CD14-positive monocyte (primary cell): ENCODE data around the gene DIAPH2. TPM values are rescaled to one million over a fixed set of nuclear protein-coding genes. Genes with fewer than 3 reads are reported as not detected.
A peak's percentile ranks its signal among the peaks of the same experiment; 100 is the strongest.

Source experiments
- DNase-seq, 3 donors: peaks; one replicate each; pipeline ENCODE4 v3.0.0-alpha.2; 2011 to 2022
- H2AFZ ChIP-seq: 2 replicates; pipeline ENCODE4 v1.6.0; 2012; ENCODE audit warnings: mild to moderate bottlenecking, low read depth, low read length, inconsistent platforms; ENCODE audit not compliant: insufficient read depth, poor library complexity, severe bottlenecking
- H3K27ac ChIP-seq, 2 donors: 1 replicate in 1 of 2; 2 replicates in 1 of 2; pipeline ENCODE4 v1.5.1; 2012 to 2013; ENCODE audit warnings: low read length in 2 of 2, control low read depth in 1 of 2, inconsistent platforms in 1 of 2, low read depth in 1 of 2, mild to moderate bottlenecking in 1 of 2
- H3K27me3 ChIP-seq, 2 donors: one replicate each; pipeline versions ENCODE4 v1.6.0 to v1.6.1; 2011 to 2013; ENCODE audit warnings: low read length in 2 of 2; ENCODE audit not compliant: control insufficient read depth in 2 of 2, insufficient read depth in 2 of 2
- H3K36me3 ChIP-seq, 2 donors: replicated peaks in 1 of 2; 1 replicate in 1 of 2; 2 replicates in 1 of 2; pipeline versions ENCODE4 v1.5.1 to v1.6.1; 2012 to 2013; ENCODE audit warnings: low read length in 2 of 2, control low read depth in 1 of 2, inconsistent platforms in 1 of 2, mild to moderate bottlenecking in 1 of 2; ENCODE audit not compliant: insufficient read depth in 2 of 2, control insufficient read depth in 1 of 2
- H3K4me1 ChIP-seq, 2 donors: 1 replicate in 1 of 2; 2 replicates in 1 of 2; pipeline versions ENCODE4 v1.5.1 to v1.6.1; 2012 to 2013; ENCODE audit warnings: low read length in 2 of 2, control low read depth in 1 of 2, inconsistent platforms in 1 of 2, mild to moderate bottlenecking in 1 of 2, moderate library complexity in 1 of 2; ENCODE audit not compliant: insufficient read depth in 2 of 2, control insufficient read depth in 1 of 2
- H3K4me2 ChIP-seq: replicated peaks from 2 replicates; pipeline ENCODE3; 2012; ENCODE audit warnings: low read length, moderate library complexity, mild to moderate bottlenecking; ENCODE audit not compliant: poor library complexity, severe bottlenecking; ENCODE audit errors: extremely low read depth
- H3K4me3 ChIP-seq, 3 experiments: fragments of 200-600 bp in 1 of 3; sonication (generic) in 1 of 3; replicated peaks in 1 of 3; 1 replicate in 2 of 3; 2 replicates in 1 of 3; pipeline ENCODE4 v1.5.1; 2011 to 2013; ENCODE audit warnings: low read length in 3 of 3, mild to moderate bottlenecking in 3 of 3, control low read depth in 2 of 3, low read depth in 2 of 3, inconsistent platforms in 1 of 3, moderate library complexity in 1 of 3
- H3K79me2 ChIP-seq: 2 replicates; pipeline ENCODE4 v1.6.0; 2012; ENCODE audit warnings: mild to moderate bottlenecking, control low read depth, inconsistent platforms, low read length, moderate library complexity; ENCODE audit not compliant: insufficient read depth
- H3K9ac ChIP-seq: 2 replicates; pipeline ENCODE4 v1.6.0; 2017; ENCODE audit warnings: low read length, mild to moderate bottlenecking; ENCODE audit not compliant: insufficient read depth, poor library complexity, severe bottlenecking
- H3K9me3 ChIP-seq, 2 donors: replicated peaks in 1 of 2; 1 replicate in 1 of 2; 2 replicates in 1 of 2; pipeline versions ENCODE4 v1.5.1 to v1.6.1; 2012 to 2013; ENCODE audit warnings: low read length in 2 of 2, control low read depth in 1 of 2; ENCODE audit not compliant: control insufficient read depth in 1 of 2, insufficient read depth in 1 of 2
- H4K20me1 ChIP-seq: 2 replicates; pipeline ENCODE4 v1.6.0; 2012; ENCODE audit warnings: mild to moderate bottlenecking, low read length, control low read depth, moderate library complexity; ENCODE audit not compliant: insufficient read depth
- H3K27ac Mint-ChIP-seq, 7 donors: one replicate each; pipeline ENCODE4 v1.8.0; 2020; ENCODE audit warnings: mild to moderate bottlenecking in 7 of 7, mixed read lengths in 7 of 7, moderate library complexity in 6 of 7, inconsistent platforms in 2 of 7
- H3K27me3 Mint-ChIP-seq, 3 donors: one replicate each; pipeline ENCODE4 v1.8.0; 2021 to 2022; ENCODE audit warnings: low read depth in 3 of 3, mild to moderate bottlenecking in 3 of 3, mixed read lengths in 3 of 3, moderate library complexity in 3 of 3, inconsistent platforms in 1 of 3
- H3K36me3 Mint-ChIP-seq, 2 donors: one replicate each; pipeline ENCODE4 v1.8.0; 2020; ENCODE audit warnings: mixed read lengths in 2 of 2, inconsistent platforms in 1 of 2, mild to moderate bottlenecking in 1 of 2
- H3K4me1 Mint-ChIP-seq: one replicate; pipeline ENCODE4 v1.8.0; 2020; ENCODE audit warnings: mild to moderate bottlenecking, mixed read lengths
- H3K4me3 Mint-ChIP-seq, 2 donors: one replicate each; pipeline ENCODE4 v1.8.0; 2020; ENCODE audit warnings: mild to moderate bottlenecking in 2 of 2, mixed read lengths in 2 of 2, moderate library complexity in 1 of 2
- H3K9me3 Mint-ChIP-seq, 7 donors: one replicate each; pipeline ENCODE4 v1.8.0; 2020 to 2022; ENCODE audit warnings: mixed read lengths in 7 of 7, mild to moderate bottlenecking in 6 of 7, moderate library complexity in 6 of 7, inconsistent platforms in 2 of 7
- intact Hi-C, 2 donors: fragments of 100-400 bp; cut with micrococcal nuclease; formaldehyde crosslinking; loops; one replicate each; pipeline versions ENCODE4 v1.15.0 to v1.15.1; 2023
- polyA plus RNA-seq, 3 donors: library from polyadenylated mRNA; depleted of rRNA in 1 of 3; unstranded in 2 of 3; stranded (reverse) in 1 of 3; fragments of 300-500 nt in 2 of 3; fragments of >200 nt in 1 of 3; fragmentation: Illumina TruSeq in 2 of 3; gene quantifications; 1 replicate in 2 of 3; 2 replicates in 1 of 3; pipeline ENCODE4 v1.2.3, GENCODE V29; 2012 to 2021
- TF ChIP-seq, protein P1 (sequence below): fragments of 200-600 bp; IDR thresholded peaks from one replicate; pipeline ENCODE4 v1.8.0; 2022; ENCODE audit warnings: antibody characterized with exemption, mild to moderate bottlenecking

The DIAPH2 gene
- polyA plus RNA-seq, 3 donors: 9.5 to 20.5 (median 11.4) TPM

- TF ChIP-seq, protein P1, sequence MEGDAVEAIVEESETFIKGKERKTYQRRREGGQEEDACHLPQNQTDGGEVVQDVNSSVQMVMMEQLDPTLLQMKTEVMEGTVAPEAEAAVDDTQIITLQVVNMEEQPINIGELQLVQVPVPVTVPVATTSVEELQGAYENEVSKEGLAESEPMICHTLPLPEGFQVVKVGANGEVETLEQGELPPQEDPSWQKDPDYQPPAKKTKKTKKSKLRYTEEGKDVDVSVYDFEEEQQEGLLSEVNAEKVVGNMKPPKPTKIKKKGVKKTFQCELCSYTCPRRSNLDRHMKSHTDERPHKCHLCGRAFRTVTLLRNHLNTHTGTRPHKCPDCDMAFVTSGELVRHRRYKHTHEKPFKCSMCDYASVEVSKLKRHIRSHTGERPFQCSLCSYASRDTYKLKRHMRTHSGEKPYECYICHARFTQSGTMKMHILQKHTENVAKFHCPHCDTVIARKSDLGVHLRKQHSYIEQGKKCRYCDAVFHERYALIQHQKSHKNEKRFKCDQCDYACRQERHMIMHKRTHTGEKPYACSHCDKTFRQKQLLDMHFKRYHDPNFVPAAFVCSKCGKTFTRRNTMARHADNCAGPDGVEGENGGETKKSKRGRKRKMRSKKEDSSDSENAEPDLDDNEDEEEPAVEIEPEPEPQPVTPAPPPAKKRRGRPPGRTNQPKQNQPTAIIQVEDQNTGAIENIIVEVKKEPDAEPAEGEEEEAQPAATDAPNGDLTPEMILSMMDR: no peak
- peaks cover 2 to 8% of the 10 kb centered on the region in 2 donors for H3K36me3 Mint-ChIP-seq
- no peaks in the 10 kb centered on the region for H3K9me3 Mint-ChIP-seq
- Histone ChIP-seq H3K9me3 (no peaks in the 10 kb centered on the region), H4K20me1 (no peaks in the 10 kb centered on the region), H3K79me2 (no peaks in the 10 kb centered on the region), H3K4me3 (no peak overlapping the region), H3K27me3 (no peaks in the 10 kb centered on the region), H2AFZ (no peak overlapping the region), H3K9ac (no peak overlapping the region), H3K4me2 (no peak overlapping the region), H3K4me1 (no peaks in the 10 kb centered on the region), H3K27ac (no peak overlapping the region), H3K36me3 (no peaks in the 10 kb centered on the region)
- DNase-seq: no peak
- H3K4me1 Mint-ChIP-seq: no peaks in the 10 kb centered on the region
- H3K4me3 Mint-ChIP-seq: no peak overlapping the region
- H3K27ac Mint-ChIP-seq: no peak overlapping the region
- no peaks in the 10 kb centered on the region for H3K27me3 Mint-ChIP-seq
- intact Hi-C loops: no loop called here
Measured at GRCh38 chrX:97402333-97402732, 717.7 kb downstream of the DIAPH2 start.

DNA sequence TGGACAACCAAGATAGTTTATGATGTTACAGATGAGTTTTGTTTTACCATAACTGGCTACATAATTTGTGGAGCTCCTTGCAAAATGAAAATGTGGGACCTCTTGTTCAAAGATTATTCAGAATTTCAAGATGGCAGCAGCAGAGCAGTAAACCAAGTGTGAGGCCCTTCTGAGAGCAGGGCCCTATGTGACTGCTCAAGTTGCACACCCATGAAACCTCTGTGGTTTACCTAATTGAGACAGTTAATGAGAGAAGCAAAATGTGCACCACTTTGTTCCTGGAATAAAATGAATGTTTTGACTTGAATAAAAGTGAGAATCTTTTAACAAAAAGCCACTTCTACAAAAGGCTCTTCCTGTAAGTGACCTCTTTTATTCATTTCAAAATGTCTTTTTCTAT is 718.3 kb downstream of the DIAPH2 start:
- no peaks in the 10 kb centered on the region for H3K27me3 Mint-ChIP-seq
- no peaks in the 10 kb centered on the region for H3K9me3 Mint-ChIP-seq
- no peak overlapping the region for H3K4me2 ChIP-seq

More for the DNA sequence above, 718.3 kb downstream of the DIAPH2 start:
- DNase-seq: no peak
- H3K36me3 Mint-ChIP-seq: peaks cover 2 to 8% of the 10 kb centered on the region in 2 donors
- H3K9me3 ChIP-seq: no peaks in the 10 kb centered on the region
- H3K4me3 ChIP-seq: no peak overlapping the region
- no peak overlapping the region for H3K27ac ChIP-seq
- no peaks in the 10 kb centered on the region for H3K4me1 Mint-ChIP-seq
- H3K36me3 ChIP-seq: no peaks in the 10 kb centered on the region
- H3K79me2 ChIP-seq: no peaks in the 10 kb centered on the region
- H3K9ac ChIP-seq: no peak overlapping the region
- intact Hi-C loops: no loop called here
- no peak overlapping the region for H2AFZ ChIP-seq
- no peaks in the 10 kb centered on the region for H3K4me1 ChIP-seq
- H3K27ac Mint-ChIP-seq: peak overlapping the region in 1 of 7 donors; percentile 12
- TF ChIP-seq, protein P1: no peak
- no peaks in the 10 kb centered on the region for H4K20me1 ChIP-seq
- no peak overlapping the region for H3K4me3 Mint-ChIP-seq
- no peaks in the 10 kb centered on the region for H3K27me3 ChIP-seq
